Endothelial cell (in vitro differentiated cells): Measurements from ENCODE around the gene NFATC1. TPM values are rescaled to one million over a fixed set of nuclear protein-coding genes. Genes with fewer than 3 reads are reported as not detected.

Source experiments
- DNase-seq: peaks from one replicate; pipeline ENCODE4 v3.0.0; 2021; ENCODE audit warnings: low spot score
- H3K27ac Mint-ChIP-seq: one replicate; pipeline ENCODE4 v1.8.0; 2021; ENCODE audit warnings: mixed read lengths, inconsistent platforms; ENCODE audit not compliant: unreplicated experiment
- H3K27me3 Mint-ChIP-seq: one replicate; pipeline ENCODE4 v1.8.0; 2021; ENCODE audit warnings: mild to moderate bottlenecking, moderate library complexity, mixed read lengths, inconsistent platforms; ENCODE audit not compliant: unreplicated experiment
- H3K36me3 Mint-ChIP-seq: one replicate; pipeline ENCODE4 v1.8.0; 2021; ENCODE audit warnings: mild to moderate bottlenecking, low read depth, mixed read lengths, inconsistent platforms; ENCODE audit not compliant: unreplicated experiment
- H3K4me1 Mint-ChIP-seq: one replicate; pipeline ENCODE4 v1.8.0; 2021; ENCODE audit warnings: mild to moderate bottlenecking, mixed read lengths, inconsistent platforms; ENCODE audit not compliant: unreplicated experiment
- H3K4me3 Mint-ChIP-seq: one replicate; pipeline ENCODE4 v1.8.0; 2021; ENCODE audit warnings: mild to moderate bottlenecking, mixed read lengths, inconsistent platforms; ENCODE audit not compliant: unreplicated experiment
- H3K9me3 Mint-ChIP-seq: one replicate; pipeline ENCODE4 v1.8.0; 2021; ENCODE audit warnings: mixed read lengths, inconsistent platforms; ENCODE audit not compliant: unreplicated experiment
- total RNA-seq: library from RNA; stranded (reverse); fragmentation: NEBNext Ultra II Directional; extraction: Animal tissue kit (Norgen Biotek cat#: 25700); gene quantifications from one replicate; pipeline ENCODE4 v1.2.1, GENCODE V29; 2021; ENCODE audit not compliant: unreplicated experiment
- TF ChIP-seq, protein P1 (sequence below): fragments of 200-600 bp; sonication (generic); IDR thresholded peaks from one replicate; pipeline ENCODE4 v1.5.0; 2021; ENCODE audit warnings: antibody characterized with exemption; ENCODE audit not compliant: unreplicated experiment

Gene NFATC1
- total RNA-seq, 1 donor from 2014 or later = 40.6 TPM

DNA sequence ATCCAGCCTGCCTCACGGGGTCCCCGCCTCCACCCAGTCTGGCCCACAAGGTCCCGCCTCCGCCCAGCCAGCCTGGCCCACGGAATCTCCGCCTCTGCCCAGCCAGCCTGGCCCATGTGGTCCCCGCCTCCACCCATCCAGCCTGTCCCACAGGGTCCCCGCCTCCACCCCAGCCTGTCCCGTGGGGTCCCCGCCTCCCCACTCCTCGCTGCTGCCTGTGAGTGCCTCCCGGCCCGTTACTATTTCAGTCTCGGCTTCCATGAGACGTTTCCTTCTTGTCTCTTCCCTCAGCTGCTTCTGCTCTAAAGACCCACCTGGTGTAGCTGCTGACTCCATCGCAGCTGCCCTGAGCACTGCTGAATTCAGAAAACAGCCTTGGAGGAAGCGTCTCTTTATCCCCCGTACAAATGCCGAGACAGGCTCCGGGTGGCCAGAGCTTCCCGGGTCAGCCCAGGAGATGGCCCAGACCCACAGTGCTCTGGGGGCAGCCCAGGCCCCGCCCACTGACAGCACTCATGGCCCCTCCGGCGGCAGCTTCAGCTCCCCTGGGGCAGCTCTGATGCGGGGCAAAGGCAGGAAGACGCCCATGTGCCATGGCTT is 69.8 kb downstream of the NFATC1 start:
- Mint-ChIP-seq H3K9me3 (no peaks in the 10 kb centered on the region), H3K36me3 (peaks cover 22% of the 10 kb centered on the region), H3K4me1 (peaks cover 5% of the 10 kb centered on the region), H3K27ac (no peak overlapping the region), H3K4me3 (no peak overlapping the region), H3K27me3 (peaks cover 4% of the 10 kb centered on the region)
- TF ChIP-seq, protein P1, sequence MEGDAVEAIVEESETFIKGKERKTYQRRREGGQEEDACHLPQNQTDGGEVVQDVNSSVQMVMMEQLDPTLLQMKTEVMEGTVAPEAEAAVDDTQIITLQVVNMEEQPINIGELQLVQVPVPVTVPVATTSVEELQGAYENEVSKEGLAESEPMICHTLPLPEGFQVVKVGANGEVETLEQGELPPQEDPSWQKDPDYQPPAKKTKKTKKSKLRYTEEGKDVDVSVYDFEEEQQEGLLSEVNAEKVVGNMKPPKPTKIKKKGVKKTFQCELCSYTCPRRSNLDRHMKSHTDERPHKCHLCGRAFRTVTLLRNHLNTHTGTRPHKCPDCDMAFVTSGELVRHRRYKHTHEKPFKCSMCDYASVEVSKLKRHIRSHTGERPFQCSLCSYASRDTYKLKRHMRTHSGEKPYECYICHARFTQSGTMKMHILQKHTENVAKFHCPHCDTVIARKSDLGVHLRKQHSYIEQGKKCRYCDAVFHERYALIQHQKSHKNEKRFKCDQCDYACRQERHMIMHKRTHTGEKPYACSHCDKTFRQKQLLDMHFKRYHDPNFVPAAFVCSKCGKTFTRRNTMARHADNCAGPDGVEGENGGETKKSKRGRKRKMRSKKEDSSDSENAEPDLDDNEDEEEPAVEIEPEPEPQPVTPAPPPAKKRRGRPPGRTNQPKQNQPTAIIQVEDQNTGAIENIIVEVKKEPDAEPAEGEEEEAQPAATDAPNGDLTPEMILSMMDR = no peak
- DNase-seq = no peak

DNA sequence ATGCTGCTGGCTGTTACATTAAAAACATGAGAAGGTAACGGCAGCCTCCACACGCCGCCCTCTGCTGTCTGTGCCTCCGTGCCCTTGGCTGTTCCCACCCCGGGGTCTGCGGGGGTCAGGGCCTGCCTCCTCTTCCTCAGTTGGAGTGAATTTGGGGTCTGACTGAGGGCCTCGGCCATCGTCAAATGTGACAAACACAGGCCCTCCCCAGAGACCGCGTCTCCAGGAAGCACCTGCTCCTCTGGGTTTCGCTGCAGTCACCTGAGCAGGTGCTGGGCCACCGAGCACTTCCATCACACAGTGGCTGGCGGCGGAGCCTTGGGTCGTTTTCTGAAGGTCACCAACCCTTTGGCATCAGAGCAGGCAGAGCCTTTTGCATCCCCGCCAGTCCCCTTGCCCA is 70.9 kb downstream of the NFATC1 start:
- H3K27ac Mint-ChIP-seq = no peak overlapping the region
- H3K4me3 Mint-ChIP-seq = no peak overlapping the region
- H3K4me1 Mint-ChIP-seq = peaks cover 5% of the 10 kb centered on the region
- peaks cover 22% of the 10 kb centered on the region for H3K36me3 Mint-ChIP-seq
- TF ChIP-seq, protein P1 = no peak
- no peaks in the 10 kb centered on the region for H3K9me3 Mint-ChIP-seq
- H3K27me3 Mint-ChIP-seq = peaks cover 4% of the 10 kb centered on the region
- no peak for DNase-seq

DNA sequence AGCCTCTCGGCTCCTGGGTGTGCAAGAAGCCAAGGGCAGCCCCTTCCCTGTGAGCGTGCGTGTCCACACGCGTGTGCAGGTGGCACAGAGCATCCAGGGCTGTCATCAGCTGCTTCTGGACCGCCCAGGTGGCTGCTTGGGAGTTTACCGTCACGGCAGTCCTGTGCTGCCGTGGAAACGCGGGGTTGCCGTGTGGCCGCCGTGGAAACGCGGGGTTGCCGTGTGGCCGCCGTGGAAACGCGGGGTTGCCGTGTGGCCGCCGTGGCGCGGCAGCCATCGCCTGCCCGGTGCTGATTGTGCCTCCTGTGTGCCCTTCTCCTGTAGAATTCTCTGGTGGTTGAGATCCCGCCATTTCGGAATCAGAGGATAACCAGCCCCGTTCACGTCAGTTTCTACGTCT is 71.4 kb downstream of the NFATC1 start:
- H3K36me3 Mint-ChIP-seq = peaks cover 22% of the 10 kb centered on the region
- no peak overlapping the region for H3K27ac Mint-ChIP-seq
- H3K4me3 Mint-ChIP-seq = no peak overlapping the region
- H3K9me3 Mint-ChIP-seq = no peaks in the 10 kb centered on the region
- H3K27me3 Mint-ChIP-seq = peaks cover 4% of the 10 kb centered on the region
- peaks cover 5% of the 10 kb centered on the region for H3K4me1 Mint-ChIP-seq
- DNase-seq = no peak
- TF ChIP-seq, protein P1 = no peak

DNA sequence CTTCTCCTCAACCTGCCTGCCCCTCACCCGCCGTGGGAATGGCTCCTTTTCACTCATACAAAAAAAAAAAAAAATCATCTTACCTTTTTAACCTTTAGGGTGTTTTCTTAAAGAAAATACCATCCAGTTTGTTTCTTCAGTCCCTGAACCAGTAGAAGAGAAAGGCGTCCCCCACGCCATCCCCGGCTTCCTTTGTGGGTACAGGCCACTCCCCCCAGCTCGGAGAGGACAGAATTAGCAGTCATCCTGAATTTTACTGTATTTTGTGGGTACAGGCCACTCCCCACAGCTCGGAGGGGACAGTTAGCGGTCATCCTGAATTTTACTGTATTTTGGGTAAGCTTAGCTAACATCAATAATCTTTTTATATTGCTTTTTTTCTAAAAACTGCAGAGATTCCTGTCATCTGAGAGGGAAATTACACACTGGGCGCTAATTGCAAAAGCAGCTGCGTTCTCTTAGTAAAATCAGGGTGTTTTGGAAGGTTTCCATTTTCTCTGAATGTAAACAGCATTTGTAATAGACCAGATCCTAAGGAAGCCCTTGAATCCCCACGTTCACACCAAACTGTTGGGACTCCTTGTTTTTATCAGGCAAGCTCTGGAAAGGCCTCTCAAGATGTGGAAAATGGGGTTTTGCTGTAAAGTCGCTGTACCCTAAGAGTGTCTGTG is 72.5 kb downstream of the NFATC1 start:
- Mint-ChIP-seq H3K9me3 (no peaks in the 10 kb centered on the region), H3K4me3 (no peak overlapping the region), H3K27ac (no peak overlapping the region), H3K36me3 (peaks cover 22% of the 10 kb centered on the region), H3K4me1 (peaks cover 5% of the 10 kb centered on the region), H3K27me3 (peaks cover 8% of the 10 kb centered on the region)
- DNase-seq = no peak
- TF ChIP-seq, protein P1 = no peak

DNA sequence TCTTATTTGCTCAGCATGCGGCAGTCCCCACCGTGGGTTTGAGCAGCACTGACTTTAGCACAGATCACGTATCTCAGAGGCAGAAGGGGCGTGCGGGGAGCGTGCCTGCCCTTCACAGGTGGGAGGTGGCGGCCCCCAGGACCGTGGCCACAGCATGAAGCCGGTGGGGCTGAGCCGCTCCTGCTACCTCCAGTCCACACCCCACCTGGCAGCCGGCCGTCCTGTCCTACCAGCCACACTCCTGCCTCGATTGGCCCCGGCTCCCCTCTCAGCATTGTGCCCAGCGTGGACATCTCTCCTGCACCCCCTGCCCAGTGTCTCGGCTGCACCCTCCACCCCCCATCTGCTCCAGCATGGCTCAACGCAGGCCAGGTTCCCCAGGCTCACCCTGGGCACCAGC is 73.6 kb downstream of the NFATC1 start:
- Mint-ChIP-seq H3K27me3 (peaks cover 8% of the 10 kb centered on the region), H3K27ac (no peak overlapping the region), H3K4me1 (peaks cover 5% of the 10 kb centered on the region), H3K4me3 (no peak overlapping the region), H3K36me3 (peaks cover 22% of the 10 kb centered on the region), H3K9me3 (no peaks in the 10 kb centered on the region)
- DNase-seq = no peak
- TF ChIP-seq, protein P1 = no peak
